HFFc6 (cell line): ENCODE results near the gene SPAG9. TPM values are rescaled to one million over a fixed set of nuclear protein-coding genes. Genes with fewer than 3 reads are reported as not detected.
A peak's percentile ranks its signal among the peaks of the same experiment; 100 is the strongest.

Experiments
- DNase-seq: peaks from one replicate; pipeline ENCODE4 v3.0.0-alpha.2; 2018
- H3K27ac Mint-ChIP-seq: 2 replicates; pipeline ENCODE4 v1.8.0; 2020; ENCODE audit warnings: mild to moderate bottlenecking, mixed read lengths
- H3K27me3 Mint-ChIP-seq: 2 replicates; pipeline ENCODE4 v1.8.0; 2021; ENCODE audit warnings: mild to moderate bottlenecking, moderate library complexity, mixed read lengths; ENCODE audit not compliant: insufficient read depth
- H3K36me3 Mint-ChIP-seq: 2 replicates; pipeline ENCODE4 v1.8.0; 2021; ENCODE audit warnings: low read depth, mixed read lengths
- H3K4me1 Mint-ChIP-seq: 2 replicates; pipeline ENCODE4 v1.8.0; 2020; ENCODE audit warnings: low read depth, mixed read lengths
- H3K4me3 Mint-ChIP-seq: 2 replicates; pipeline ENCODE4 v1.8.0; 2020; ENCODE audit warnings: mild to moderate bottlenecking, moderate library complexity, mixed read lengths
- H3K9me3 Mint-ChIP-seq: 2 replicates; pipeline ENCODE4 v1.8.0; 2020; ENCODE audit warnings: mild to moderate bottlenecking, mixed read lengths
- CTCF ChIP-seq: fragments of 200-600 bp; sonication (generic); IDR thresholded peaks from 2 replicates; pipeline ENCODE4 v1.5.0; 2021; ENCODE audit warnings: antibody characterized with exemption, mild to moderate bottlenecking
- total RNA-seq, 6 experiments: library from RNA; stranded (reverse); fragmentation: NEBNext Ultra II Directional; extraction: Animal tissue kit (Norgen Biotek cat#: 25700); gene quantifications; 2 replicates in 1 of 6; 3 replicates in 5 of 6; pipeline ENCODE4 v1.2.3, GENCODE V29; 2021

Gene SPAG9
- total RNA-seq, 6 experiments from 2014 or later, result 54.3 to 78.1 (median 61.3) TPM

- peak; percentile 15 for DNase-seq
- Mint-ChIP-seq H3K4me1 (peaks cover 19% of the 10 kb centered on the region), H3K9me3 (no peaks in the 10 kb centered on the region), H3K27me3 (no peaks in the 10 kb centered on the region), H3K27ac (no peak overlapping the region; the same call in 1 of the 2 replicates), H3K4me3 (no peak overlapping the region), H3K36me3 (no peaks in the 10 kb centered on the region)
- no peak for TF ChIP-seq CTCF
Measured at GRCh38 chr17:51147650-51148049, 27.0 kb upstream of the SPAG9 start.

GRCh38 chr17:51144266-51145022 lies 23.8 kb upstream of the SPAG9 start:
- Mint-ChIP-seq H3K9me3 (no peaks in the 10 kb centered on the region), H3K4me3 (no peak overlapping the region), H3K27me3 (no peaks in the 10 kb centered on the region; the same call in 1 of the 2 replicates), H3K4me1 (peaks cover 19% of the 10 kb centered on the region), H3K27ac (no peak overlapping the region), H3K36me3 (no peaks in the 10 kb centered on the region)
- TF ChIP-seq CTCF, result no peak
- no peak for DNase-seq

- no peak for TF ChIP-seq CTCF
- peaks cover 14% of the 10 kb centered on the region for H3K4me1 Mint-ChIP-seq
- no peaks in the 10 kb centered on the region for H3K9me3 Mint-ChIP-seq
- H3K36me3 Mint-ChIP-seq, result no peaks in the 10 kb centered on the region
- no peak overlapping the region for H3K27ac Mint-ChIP-seq
- H3K4me3 Mint-ChIP-seq, result no peak overlapping the region
- H3K27me3 Mint-ChIP-seq, result no peaks in the 10 kb centered on the region; the same call in 1 of the 2 replicates
- no peak for DNase-seq
Measured at GRCh38 chr17:51142597-51142996, 21.9 kb upstream of the SPAG9 start.

GRCh38 chr17:51135956-51136355 lies 15.3 kb upstream of the SPAG9 start:
- H3K27ac Mint-ChIP-seq, result no peak overlapping the region
- H3K27me3 Mint-ChIP-seq, result peaks cover 3% of the 10 kb centered on the region; the same call in 1 of the 2 replicates
- peaks cover 10% of the 10 kb centered on the region for H3K4me1 Mint-ChIP-seq
- H3K4me3 Mint-ChIP-seq, result no peak overlapping the region
- DNase-seq, result no peak
- no peaks in the 10 kb centered on the region for H3K36me3 Mint-ChIP-seq
- no peak for TF ChIP-seq CTCF
- H3K9me3 Mint-ChIP-seq, result no peaks in the 10 kb centered on the region

- Mint-ChIP-seq H3K27ac (peak overlapping the region; percentile 16; the same call in 1 of the 2 replicates), H3K36me3 (no peaks in the 10 kb centered on the region), H3K4me3 (no peak overlapping the region), H3K27me3 (peaks cover 7% of the 10 kb centered on the region), H3K4me1 (peaks cover 10% of the 10 kb centered on the region), H3K9me3 (no peaks in the 10 kb centered on the region)
- DNase-seq, result no peak
- TF ChIP-seq CTCF, result no peak
Measured at GRCh38 chr17:51133365-51133764, 12.7 kb upstream of the SPAG9 start.
